CD4-positive, alpha-beta T cell (primary cell): ENCODE measurements around the gene BAG5. TPM values are rescaled to one million over a fixed set of nuclear protein-coding genes. Genes with fewer than 3 reads are reported as not detected.

Experiments used
- ATAC-seq: fragments of 200-7000 bp; cut with Tn5 transposase; one replicate; pipeline ENCODE4 v1.10.0; 2022; ENCODE audit warnings: mild to moderate bottlenecking; ENCODE audit not compliant: poor library complexity
- CTCF ChIA-PET: fragments of 350-600 bp; sonication (Branson Sonifier 250); formaldehyde crosslinking; loops from one replicate; lab custom pipeline; 2021; ENCODE audit warnings: antibody characterized with exemption, inconsistent platforms; lab: Charles Lee
- POLR2A ChIA-PET: fragments of 350-600 bp; sonication (Branson Sonifier 250); formaldehyde crosslinking; loops from one replicate; lab custom pipeline; 2021; ENCODE audit warnings: antibody characterized with exemption, inconsistent platforms; lab: Charles Lee
- DNase-seq, 14 experiments: peaks; one replicate each; pipeline ENCODE4 v3.0.0-alpha.2; 2013 to 2020; ENCODE audit warnings: mixed read lengths in 2 of 14
- H3K27ac ChIP-seq, 2 donors: one replicate each; pipeline versions ENCODE4 v1.5.1 to v1.7.0; 2013; ENCODE audit warnings: low read length in 2 of 2, low read depth in 1 of 2, mild to moderate bottlenecking in 1 of 2
- H3K27me3 ChIP-seq, 2 experiments: 1 replicate in 1 of 2; 2 replicates in 1 of 2; pipeline versions ENCODE4 v1.6.1 to v1.7.0; 2013; ENCODE audit warnings: low read length in 2 of 2, control low read depth in 1 of 2, mild to moderate bottlenecking in 1 of 2, moderate library complexity in 1 of 2; ENCODE audit not compliant: insufficient read depth in 2 of 2, control insufficient read depth in 1 of 2
- H3K36me3 ChIP-seq: one replicate; pipeline ENCODE4 v1.6.1; 2013; ENCODE audit warnings: low read length, control low read depth; ENCODE audit not compliant: insufficient read depth
- H3K4me1 ChIP-seq: one replicate; pipeline ENCODE4 v1.6.1; 2013; ENCODE audit warnings: low read length, control low read depth; ENCODE audit not compliant: insufficient read depth
- H3K4me3 ChIP-seq: one replicate; pipeline ENCODE4 v1.5.1; 2013; ENCODE audit warnings: mild to moderate bottlenecking, low read length, moderate library complexity
- H3K9me3 ChIP-seq, 2 experiments: 1 replicate in 1 of 2; 2 replicates in 1 of 2; pipeline versions ENCODE4 v1.6.1 to v1.7.0; 2013; ENCODE audit warnings: low read length in 2 of 2, mild to moderate bottlenecking in 2 of 2, control low read depth in 1 of 2, moderate library complexity in 1 of 2; ENCODE audit not compliant: control insufficient read depth in 1 of 2, insufficient read depth in 1 of 2
- H3K27ac Mint-ChIP-seq: one replicate; pipeline ENCODE4 v1.8.0; 2020; ENCODE audit warnings: mixed read lengths
- H3K27me3 Mint-ChIP-seq: one replicate; pipeline ENCODE4 v1.8.0; 2021; ENCODE audit warnings: mixed read lengths
- H3K36me3 Mint-ChIP-seq: one replicate; pipeline ENCODE4 v1.8.0; 2021; ENCODE audit warnings: low read depth, mixed read lengths
- H3K4me1 Mint-ChIP-seq: one replicate; pipeline ENCODE4 v1.8.0; 2021; ENCODE audit warnings: low read depth, mixed read lengths
- H3K4me3 Mint-ChIP-seq: one replicate; pipeline ENCODE4 v1.8.0; 2020; ENCODE audit warnings: mild to moderate bottlenecking, mixed read lengths
- H3K9me3 Mint-ChIP-seq: one replicate; pipeline ENCODE4 v1.8.0; 2020; ENCODE audit warnings: mixed read lengths
- CTCF ChIP-seq: fragments of 200-600 bp; IDR thresholded peaks from one replicate; pipeline ENCODE4 v1.8.0; 2022; ENCODE audit warnings: antibody characterized with exemption, mild to moderate bottlenecking
- intact Hi-C, 2 experiments: fragments of 100-400 bp; cut with DNase I in 1 of 2; cut with micrococcal nuclease in 1 of 2; formaldehyde crosslinking; loops; one replicate each; pipeline versions ENCODE4 v1.15.1 to v1.9.0; 2023 to 2025; cut with DNase I, micrococcal nuclease
- total RNA-seq, 174 experiments: library from RNA in 2 of 174; stranded (reverse) in 2 of 174; gene quantifications; one replicate each; pipeline ENCODE4 v1.2.3 and lab custom pipeline; 2021 to 2026

Gene BAG5
- total RNA-seq, 2 experiments from 2014 or later: 39.4 to 40.3 TPM

GRCh38 chr14:103548463-103549351, 13.8 kb downstream of the BAG5 start:
- no peaks in the 10 kb centered on the region for H3K4me1 Mint-ChIP-seq

DNA sequence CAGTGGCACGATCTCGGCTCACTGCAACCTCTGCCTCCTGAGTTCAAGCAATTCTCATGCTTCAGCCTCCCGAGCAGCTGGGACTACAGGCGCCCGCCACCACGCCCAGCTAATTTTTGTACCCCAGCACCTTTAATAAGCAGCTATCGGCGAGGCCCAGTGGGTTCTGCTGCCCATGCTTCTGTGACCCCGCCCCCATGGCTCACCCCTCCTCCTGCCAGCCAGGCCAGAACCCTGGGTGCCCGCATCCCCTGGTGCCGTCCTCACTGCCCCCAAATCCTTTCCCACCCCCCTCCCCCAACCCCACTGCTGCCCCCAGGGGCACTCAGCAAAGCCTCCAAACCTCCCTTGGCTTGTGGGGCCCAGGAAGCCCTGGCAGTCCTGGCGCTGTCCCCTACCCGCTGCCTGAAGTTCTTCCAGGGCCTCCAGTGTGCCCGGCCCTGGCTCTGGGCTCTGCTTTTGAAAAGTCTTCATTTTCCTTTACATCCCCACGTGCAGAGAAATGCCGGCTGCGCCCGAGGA, 14.5 kb downstream of the BAG5 start:
- Histone ChIP-seq H3K36me3 (no peaks in the 10 kb centered on the region), H3K27ac (no peak overlapping the region), H3K9me3 (no peaks in the 10 kb centered on the region), H3K4me3 (no peak overlapping the region), H3K27me3 (no peaks in the 10 kb centered on the region), H3K4me1 (peaks cover 8% of the 10 kb centered on the region)
- Mint-ChIP-seq H3K36me3 (no peaks in the 10 kb centered on the region), H3K4me3 (no peak overlapping the region), H3K9me3 (no peaks in the 10 kb centered on the region), H3K4me1 (no peaks in the 10 kb centered on the region), H3K27ac (no peak overlapping the region), H3K27me3 (no peaks in the 10 kb centered on the region)
- TF ChIP-seq CTCF: no peak
- DNase-seq (no peak), ATAC-seq (no peak)
- ChIA-PET CTCF (interaction anchor here (2.2 to 3.8 kb wide), 2 partner anchors 27 to 29 kb away, joined by 7 to 22 read pairs; no protein-coding TSS in a partner anchor), POLR2A (no interaction called here)
- intact Hi-C loops: loop anchor here (2.0 to 5.0 kb wide), 2 partner anchors 441 to 443 kb away; no protein-coding TSS in a partner anchor

More at GRCh38 chr14:103548463-103549351, 13.8 kb downstream of the BAG5 start:
- Histone ChIP-seq H3K4me3 (no peak overlapping the region), H3K27ac (no peak overlapping the region), H3K27me3 (no peaks in the 10 kb centered on the region), H3K36me3 (no peaks in the 10 kb centered on the region), H3K9me3 (no peaks in the 10 kb centered on the region), H3K4me1 (peaks cover 8% of the 10 kb centered on the region)
- ChIA-PET CTCF (interaction anchor here (3.8 kb wide), 1 partner anchor 30 kb away, joined by 22 read pairs; no protein-coding TSS in a partner anchor), POLR2A (no interaction called here)
- intact Hi-C loops: loop anchor here in 1 of 2 experiments (5.0 kb wide), 1 partner anchor 441 kb away; no protein-coding TSS in a partner anchor
- ATAC-seq (no peak), DNase-seq (no peak)
- Mint-ChIP-seq H3K4me3 (no peak overlapping the region), H3K27ac (no peak overlapping the region), H3K27me3 (no peaks in the 10 kb centered on the region), H3K9me3 (no peaks in the 10 kb centered on the region), H3K36me3 (peaks cover under 1% of the 10 kb centered on the region)
- TF ChIP-seq CTCF: no peak

DNA sequence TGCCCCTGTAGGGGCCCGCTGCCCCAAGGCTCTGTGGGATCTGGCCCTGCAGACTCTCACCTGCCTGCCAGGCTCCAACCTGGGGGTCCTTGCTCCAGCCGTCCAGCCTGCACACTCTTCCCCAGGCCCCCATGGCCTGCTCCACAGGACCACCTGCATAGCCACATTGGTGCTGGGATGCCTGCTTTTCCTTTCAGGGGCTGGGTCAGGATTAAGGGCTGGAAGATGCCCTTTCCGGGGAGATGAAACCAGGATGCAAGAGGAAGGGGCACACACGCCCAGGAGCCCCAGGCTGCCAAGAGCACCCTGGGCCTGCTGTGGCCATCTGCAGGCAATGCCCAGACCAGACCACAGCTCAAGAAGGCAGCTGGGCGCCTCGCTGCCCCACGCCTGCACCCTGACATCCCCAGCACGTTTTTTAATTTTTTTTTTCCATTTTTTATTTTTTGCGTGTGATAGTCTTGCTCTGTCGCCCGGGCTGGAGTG, 15.0 kb downstream of the BAG5 start:
- Histone ChIP-seq H3K36me3 (no peaks in the 10 kb centered on the region), H3K4me3 (no peak overlapping the region), H3K27ac (no peak overlapping the region), H3K27me3 (peaks cover 0 to 3% of the 10 kb centered on the region in 2 experiments), H3K9me3 (no peaks in the 10 kb centered on the region), H3K4me1 (peaks cover 8% of the 10 kb centered on the region)
- Mint-ChIP-seq H3K9me3 (no peaks in the 10 kb centered on the region), H3K27me3 (no peaks in the 10 kb centered on the region), H3K4me1 (no peaks in the 10 kb centered on the region), H3K36me3 (no peaks in the 10 kb centered on the region), H3K4me3 (no peak overlapping the region), H3K27ac (no peak overlapping the region)
- intact Hi-C loops: loop anchor here (2.0 to 5.0 kb wide), 2 partner anchors 440 to 443 kb away; no protein-coding TSS in a partner anchor
- DNase-seq (no peak), ATAC-seq (no peak)
- ChIA-PET CTCF (interaction anchor here (0.8 to 3.8 kb wide), 4 partner anchors 26 to 48 kb away, joined by 3 to 22 read pairs (median 6); no protein-coding TSS in a partner anchor), POLR2A (no interaction called here)
- no peak for TF ChIP-seq CTCF
